ENCODE results near the gene MYH2.

The MYH2 gene

GRCh38 chr17:10471858-10472257 is 77.6 kb downstream of the MYH2 start:
- Histone ChIP-seq H3K27me3 (ENCODE audit: control insufficient read depth in 1 of 2, insufficient read depth in 2 of 2, low read length in 2 of 2) (no peaks in the 10 kb centered on the region), H3K27ac (ENCODE audit: low read depth, low read length) (no peak overlapping the region), H3K36me3 (ENCODE audit: control insufficient read depth in 1 of 2, insufficient read depth in 2 of 2, low read length in 2 of 2) (no peaks in the 10 kb centered on the region), H3K4me3 (ENCODE audit: low read depth in 1 of 2, low read length in 2 of 2) (no peak overlapping the region), H3K4me1 (ENCODE audit: control insufficient read depth in 1 of 2, insufficient read depth in 2 of 2, low read length in 2 of 2) (no peaks in the 10 kb centered on the region), H3K9ac (ENCODE audit: low read depth in 1 of 2, low read length in 2 of 2) (no peak overlapping the region), H3K9me3 (ENCODE audit: control insufficient read depth in 1 of 2, low read length in 2 of 2) (no peaks in the 10 kb centered on the region)
